G401 (cell line): ENCODE measurements around the gene ATP5MC2. TPM values are rescaled to one million over a fixed set of nuclear protein-coding genes. Genes with fewer than 3 reads are reported as not detected.
"Not testable (repeated sequence)": the region's sequence is repeated elsewhere in the genome, so short reads cannot be mapped to it uniquely, and the experiment has no call there.

Experiments
- DNase-seq: peaks from one replicate; pipeline ENCODE4 v3.0.0-alpha.2; 2015; ENCODE audit warnings: low spot score
- in situ Hi-C: cut with HindIII; loops from 2 replicates; pipeline ENCODE4 v1.10.0; 2016; ENCODE audit warnings: low sequenced_read_pairs, mixed read lengths
- total RNA-seq: library from RNA; depleted of rRNA; stranded (reverse); fragments of >200 nt; shearing (Covaris generic); gene quantifications from 2 replicates; pipeline ENCODE4 v1.2.3, GENCODE V29; 2014

ATP5MC2 gene
- total RNA-seq, 1 experiment from 2014 or later: 219 TPM

GRCh38 chr12:53659011-53659551 lies 16.8 kb downstream of the ATP5MC2 start:
- in situ Hi-C loops: no loop called here
- peak; percentile 45 for DNase-seq

DNA sequence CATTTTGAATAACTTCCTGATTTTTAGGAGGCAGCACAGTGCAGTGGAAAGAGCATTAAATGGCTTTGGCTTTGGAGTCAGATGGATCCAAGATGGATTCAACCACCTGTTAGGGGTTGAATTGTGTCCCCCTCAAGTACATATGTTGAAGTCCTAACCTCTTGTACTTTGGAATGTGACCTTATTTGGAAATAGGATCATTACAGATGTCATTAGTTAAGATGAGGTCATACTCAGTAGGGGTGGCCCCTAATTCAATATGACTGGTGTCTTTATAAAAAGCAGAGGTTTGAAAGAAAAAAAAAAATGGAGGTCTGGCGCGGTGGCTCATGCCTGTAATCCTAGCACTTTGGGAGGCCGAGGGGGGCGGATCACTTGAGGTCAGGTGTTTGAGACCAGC lies 18.8 kb downstream of the ATP5MC2 start:
- DNase-seq: no peak
- in situ Hi-C loops: no loop called here

DNA sequence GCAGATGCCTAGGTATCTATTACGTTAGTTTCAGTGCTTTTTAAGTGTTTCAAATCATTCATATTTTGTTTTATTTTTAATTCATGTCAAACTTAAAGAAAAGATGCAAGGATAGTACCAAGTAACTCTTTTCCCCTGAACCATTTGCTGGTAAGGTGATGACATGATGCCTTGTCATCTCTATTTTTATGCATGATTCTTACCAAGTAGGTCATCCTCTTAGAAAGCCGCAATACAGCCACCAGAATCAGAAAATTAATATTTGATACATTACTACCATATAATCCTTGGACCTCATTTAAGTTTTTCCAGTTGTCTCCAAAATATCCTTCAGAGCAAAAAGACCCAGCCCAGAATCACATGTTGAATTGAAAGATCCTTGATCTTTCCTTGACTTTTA lies 22.3 kb downstream of the ATP5MC2 start:
- in situ Hi-C loops: no loop called here
- no peak for DNase-seq

DNA sequence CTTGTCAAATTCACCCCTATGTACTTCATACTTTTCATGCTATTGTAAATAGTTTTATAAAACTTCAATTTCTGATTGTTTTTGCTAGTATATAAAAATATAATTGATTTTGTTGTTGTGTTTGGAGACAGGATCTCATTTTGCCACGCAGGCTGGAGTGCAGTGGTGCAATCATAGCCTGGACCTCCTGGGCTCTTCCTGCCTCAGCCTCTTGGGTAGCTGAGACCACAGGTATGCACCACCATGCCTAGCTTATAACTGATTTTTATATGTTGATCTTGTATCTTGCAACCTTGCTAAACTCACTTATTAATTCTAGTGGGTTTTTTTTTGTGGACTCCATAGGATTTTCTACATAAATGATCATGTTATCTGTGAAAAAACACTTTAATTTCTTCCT lies 23.5 kb downstream of the ATP5MC2 start:
- no peak for DNase-seq
- in situ Hi-C loops: no loop called here

GRCh38 chr12:53651737-53652136 lies 24.1 kb downstream of the ATP5MC2 start:
- no peak for DNase-seq
- in situ Hi-C loops: no loop called here

GRCh38 chr12:53646300-53646699 lies 29.6 kb downstream of the ATP5MC2 start:
- in situ Hi-C loops, DNase-seq: not testable (repeated sequence)

DNA sequence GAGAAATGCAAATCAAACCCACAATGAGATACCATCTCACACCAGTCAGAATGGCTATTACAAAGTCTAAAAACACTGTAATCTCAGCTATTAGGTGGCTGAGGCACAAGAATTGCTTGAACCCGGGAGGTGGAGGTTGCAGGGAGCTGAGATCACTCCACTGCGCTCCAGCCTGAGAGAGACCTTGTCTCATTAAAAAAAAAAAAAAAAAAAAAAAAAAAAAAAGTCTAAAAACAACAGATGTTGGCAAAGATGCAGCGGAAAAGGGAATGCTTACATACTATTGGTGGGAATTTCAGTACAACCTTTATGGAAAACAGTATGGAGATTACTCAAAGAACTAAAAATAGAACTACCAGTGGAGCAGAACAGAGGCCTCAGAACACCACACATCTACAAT lies 30.7 kb downstream of the ATP5MC2 start:
- in situ Hi-C loops: no loop called here
- no peak for DNase-seq

GRCh38 chr12:53644133-53644532 lies 31.8 kb downstream of the ATP5MC2 start:
- DNase-seq: no peak
- in situ Hi-C loops: no loop called here

DNA sequence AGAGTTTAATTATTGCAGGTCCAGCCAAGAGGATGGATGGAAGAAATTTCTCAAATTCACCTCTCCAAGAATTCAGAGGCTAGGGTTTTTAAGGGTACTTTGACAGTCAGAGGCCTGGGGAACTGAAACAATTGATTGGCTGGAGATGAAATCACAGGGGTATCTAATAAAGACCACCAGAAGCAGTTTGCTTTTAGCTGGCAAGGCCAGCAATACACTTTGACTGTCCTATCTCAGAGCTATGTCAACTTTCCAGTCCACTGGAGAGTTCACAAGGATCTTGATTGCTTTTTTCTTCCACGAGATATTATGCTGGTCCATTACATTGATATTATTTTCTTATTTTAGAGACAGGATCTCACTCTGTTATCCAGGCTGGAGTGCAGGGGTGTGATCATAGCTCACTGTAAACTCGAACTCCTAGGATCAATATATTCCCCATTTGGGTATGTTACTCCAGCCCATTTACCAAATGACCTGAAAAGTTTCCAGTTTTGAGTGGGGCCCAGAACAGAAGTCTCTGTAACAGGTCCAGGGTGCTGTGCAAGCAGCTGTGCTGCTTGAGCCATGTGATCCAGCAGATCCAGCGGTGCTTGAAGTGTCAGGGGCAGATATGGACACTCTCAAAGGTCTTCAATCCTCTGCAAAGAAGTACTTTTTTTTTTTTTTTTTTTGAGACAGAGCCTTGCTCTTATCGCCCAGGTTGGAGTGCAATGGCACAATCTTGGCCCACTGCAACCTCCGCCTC lies 32.5 kb downstream of the ATP5MC2 start:
- no peak for DNase-seq
- in situ Hi-C loops: no loop called here

GRCh38 chr12:53638057-53638456 lies 37.8 kb downstream of the ATP5MC2 start:
- DNase-seq: no peak
- in situ Hi-C loops: no loop called here

- DNase-seq: no peak
- in situ Hi-C loops: no loop called here
Observed at GRCh38 chr12:53636641-53637040, 39.2 kb downstream of the ATP5MC2 start.

DNA sequence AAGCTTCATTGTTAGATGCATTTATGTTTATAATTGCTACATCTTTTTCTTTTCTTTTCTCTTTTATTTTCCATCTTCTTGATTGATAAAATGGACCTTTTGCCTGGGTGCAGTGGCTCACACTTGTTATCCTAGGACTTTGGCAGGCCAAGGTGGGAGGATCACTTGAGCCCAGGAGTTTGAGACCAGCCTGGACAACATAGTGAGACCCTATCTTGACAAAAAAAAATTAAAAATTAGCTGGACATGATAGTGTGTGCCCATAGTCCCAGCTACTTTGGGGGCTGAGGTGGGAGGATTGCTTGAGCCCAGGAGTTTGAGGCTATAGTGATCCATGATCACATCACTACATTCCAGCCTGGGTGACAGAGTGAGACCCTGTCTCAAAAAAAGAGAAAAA lies 40.2 kb downstream of the ATP5MC2 start:
- DNase-seq, in situ Hi-C loops: not testable (repeated sequence)

DNA sequence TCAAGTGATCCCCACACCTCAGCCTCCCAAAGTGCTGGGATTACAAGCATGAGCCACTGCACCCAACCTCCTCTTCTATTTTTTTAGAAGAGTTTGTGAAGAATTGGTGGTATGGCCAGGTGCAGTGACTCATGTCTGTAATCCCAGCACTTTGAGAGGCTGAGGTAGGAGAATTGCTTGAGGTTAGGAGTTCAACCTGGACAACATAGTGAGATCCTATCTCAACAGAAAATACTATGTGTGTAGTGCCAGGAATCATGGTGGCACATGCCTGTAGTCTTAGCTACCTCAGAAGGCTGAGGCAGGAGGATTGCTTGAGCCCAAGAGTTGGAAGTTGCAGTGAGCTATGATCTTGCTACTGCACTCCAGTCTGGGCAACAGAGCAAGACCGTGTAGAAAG lies 44.2 kb downstream of the ATP5MC2 start:
- no peak for DNase-seq
- in situ Hi-C loops: no loop called here

GRCh38 chr12:53627919-53628318 lies 48.0 kb downstream of the ATP5MC2 start:
- no peak for DNase-seq
- in situ Hi-C loops: loop anchor here (10.0 kb wide), 1 partner anchor 47 kb away; the partner anchor contains the start of gene ATP5MC2

- no peak for DNase-seq
- in situ Hi-C loops: loop anchor here (10.0 kb wide), 1 partner anchor 48 kb away; the partner anchor contains the start of gene ATP5MC2
Observed at GRCh38 chr12:53626702-53627169, 49.1 kb downstream of the ATP5MC2 start.

DNA sequence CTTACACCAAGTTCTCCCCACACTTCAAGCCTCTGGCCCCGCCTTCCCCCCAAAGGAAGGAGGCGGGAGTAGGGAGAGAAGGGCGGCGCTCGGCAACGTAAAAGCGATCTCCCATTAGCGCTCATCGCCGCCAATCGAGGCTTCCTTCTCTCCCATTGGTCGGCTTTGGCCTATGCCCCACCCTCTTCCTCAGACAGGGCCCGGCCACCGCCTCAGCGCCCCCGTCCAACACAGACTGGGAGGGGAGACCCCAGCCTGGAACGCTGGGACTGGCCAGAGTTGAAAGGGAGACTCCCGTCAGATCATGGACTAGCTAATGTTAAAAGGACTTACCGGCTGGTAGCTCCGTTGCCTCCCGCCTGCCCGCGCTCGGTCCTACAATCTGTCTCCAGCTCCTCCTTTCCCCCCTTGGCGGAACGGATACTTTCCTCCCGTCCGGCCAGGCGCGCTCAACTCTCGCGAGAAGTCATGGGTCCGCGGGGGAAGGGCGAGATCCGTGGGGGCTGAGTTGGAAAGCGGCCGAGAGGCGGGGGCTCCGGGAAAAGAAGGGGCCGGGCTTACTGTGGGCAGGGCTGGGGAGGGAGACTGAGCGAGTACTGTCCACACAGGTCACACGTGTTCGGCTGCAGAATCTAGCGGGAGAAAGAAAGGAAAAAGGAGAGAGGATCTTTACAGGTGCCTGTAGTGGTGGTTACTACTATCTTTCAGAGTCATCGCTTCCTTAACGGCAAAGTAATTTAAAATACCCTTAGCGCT lies 49.8 kb downstream of the ATP5MC2 start, which contains the start of gene ATF7:
ATF7 (minus strand) TSS at position 437 of the 756 bp plus-strand sequence. CDS start 25,382 bp downstream, outside the sequence.
- DNase-seq: peak; percentile 99
- in situ Hi-C loops: loop anchor here (10.0 kb wide), 1 partner anchor 49 kb away; the partner anchor contains the start of gene ATP5MC2

DNA sequence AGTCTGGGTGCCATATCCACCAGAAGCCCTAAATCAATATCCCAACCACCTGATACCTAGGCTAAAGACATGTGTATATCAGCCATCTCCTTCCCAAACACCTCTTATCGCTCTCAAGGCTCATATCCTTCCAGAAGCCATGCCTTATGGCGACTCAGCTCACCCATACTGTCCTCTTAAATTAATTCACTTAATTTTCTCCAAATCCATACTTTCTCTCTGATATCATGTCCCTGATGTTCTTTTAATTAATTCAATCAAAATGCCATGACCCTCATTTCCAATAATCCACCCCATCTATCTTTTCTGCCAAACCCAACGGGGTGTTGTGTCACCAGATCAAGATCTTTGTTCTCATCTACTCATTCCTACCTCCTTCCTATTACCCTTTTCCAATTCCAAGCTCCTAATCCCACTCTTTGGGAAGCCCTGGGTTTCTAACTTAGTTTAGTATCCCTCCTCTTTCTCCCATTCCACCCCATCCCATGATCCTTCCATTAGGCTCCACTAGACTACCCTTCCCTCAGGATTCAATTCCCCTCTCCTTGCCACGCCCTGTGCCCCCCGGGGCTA lies 50.4 kb downstream of the ATP5MC2 start:
- DNase-seq: no peak
- in situ Hi-C loops: loop anchor here (10.0 kb wide), 1 partner anchor 49 kb away; the partner anchor contains the start of gene ATP5MC2

GRCh38 chr12:53624956-53625355 lies 50.9 kb downstream of the ATP5MC2 start:
- DNase-seq: peak; percentile 42
- in situ Hi-C loops: loop anchor here (10.0 kb wide), 1 partner anchor 50 kb away; the partner anchor contains the start of gene ATP5MC2

DNA sequence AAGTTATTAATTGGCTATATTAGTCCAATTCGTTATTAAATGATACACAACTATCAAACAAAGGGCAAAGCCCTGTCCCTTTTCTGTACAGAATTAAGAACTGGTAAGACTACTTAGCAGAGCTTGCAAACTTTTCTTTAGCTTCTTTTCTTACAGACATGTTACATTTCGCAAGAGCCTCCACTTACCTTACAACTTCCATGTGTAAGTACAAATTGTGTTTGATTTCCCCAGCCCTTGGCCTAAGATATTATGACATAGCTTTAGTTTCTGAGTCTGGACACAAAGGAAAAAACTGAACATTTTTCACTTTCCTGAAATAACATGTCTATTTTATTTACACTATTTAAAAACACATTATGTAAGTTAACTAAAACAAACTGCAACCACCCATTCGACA lies 51.4 kb downstream of the ATP5MC2 start:
- peak; percentile 42 for DNase-seq
- in situ Hi-C loops: loop anchor here (10.0 kb wide), 1 partner anchor 50 kb away; the partner anchor contains the start of gene ATP5MC2
